DMS53 (cell line): Measurements from ENCODE around the gene RSU1.

Source experiments
- DNase-seq: peaks from one replicate; lab custom pipeline; 2025; lab: John Stamatoyannopoulos, UW

Gene RSU1

GRCh38 chr10:16602104-16602775, 215.0 kb downstream of the RSU1 start:
- peak; percentile 90 for DNase-seq

- DNase-seq: no peak
Measured at GRCh38 chr10:16599662-16600061, 217.6 kb downstream of the RSU1 start.

- peak; percentile 15 for DNase-seq
Measured at GRCh38 chr10:16597656-16598055, 219.6 kb downstream of the RSU1 start.

- no peak for DNase-seq
Measured at GRCh38 chr10:16592378-16592777, 224.8 kb downstream of the RSU1 start.

- DNase-seq: no peak
Measured at GRCh38 chr10:16586358-16587138, 230.7 kb downstream of the RSU1 start.

GRCh38 chr10:16585103-16585502, 232.1 kb downstream of the RSU1 start:
- DNase-seq: no peak

GRCh38 chr10:16583382-16583781, 233.8 kb downstream of the RSU1 start:
- no peak for DNase-seq

GRCh38 chr10:16581202-16581601, 236.0 kb downstream of the RSU1 start:
- no peak for DNase-seq

- no peak for DNase-seq
Measured at GRCh38 chr10:16570731-16571130, 246.5 kb downstream of the RSU1 start.

- DNase-seq: no peak
Measured at GRCh38 chr10:16566202-16566805, 250.9 kb downstream of the RSU1 start.

GRCh38 chr10:16565604-16566003, 251.6 kb downstream of the RSU1 start:
- no peak for DNase-seq

- DNase-seq: no peak
Measured at GRCh38 chr10:16562891-16563290, 254.3 kb downstream of the RSU1 start.

- DNase-seq: no peak
Measured at GRCh38 chr10:16559236-16559773, 257.9 kb downstream of the RSU1 start.

GRCh38 chr10:16547973-16548372, 269.3 kb downstream of the RSU1 start:
- DNase-seq: no peak

- peak; percentile 86 for DNase-seq
Measured at GRCh38 chr10:16545116-16545736, 272.0 kb downstream of the RSU1 start.

- DNase-seq: no peak
Measured at GRCh38 chr10:16544591-16544990, 272.6 kb downstream of the RSU1 start.

- no peak for DNase-seq
Measured at GRCh38 chr10:16544099-16544498, 273.1 kb downstream of the RSU1 start.
